ENCODE data around the gene APH1B.
A peak's percentile ranks its signal among the peaks of the same experiment; 100 is the strongest.

Gene APH1B

GRCh38 chr15:63254991-63255390 is 22.4 kb upstream of the APH1B start:
- no peak for DNase-seq

GRCh38 chr15:63255489-63255990 is 21.9 kb upstream of the APH1B start:
- peak; percentile 25 for DNase-seq

GRCh38 chr15:63256433-63257274 is 20.8 kb upstream of the APH1B start:
- no peak for DNase-seq

- DNase-seq, result no peak
Observed at GRCh38 chr15:63258658-63259057, 18.7 kb upstream of the APH1B start.

GRCh38 chr15:63260791-63261190 is 16.6 kb upstream of the APH1B start:
- DNase-seq, result no peak

GRCh38 chr15:63261311-63261710 is 16.1 kb upstream of the APH1B start:
- no peak for DNase-seq

GRCh38 chr15:63263519-63263918 is 13.9 kb upstream of the APH1B start:
- DNase-seq, result peak; percentile 12

GRCh38 chr15:63264688-63265293 is 12.6 kb upstream of the APH1B start:
- peak; percentile 62 for DNase-seq

- DNase-seq, result peak; percentile 66
Observed at GRCh38 chr15:63274427-63274826, 3.0 kb upstream of the APH1B start.

- peak; percentile 60 for DNase-seq
Observed at GRCh38 chr15:63276342-63277037, 915 bp upstream of the APH1B start.

GRCh38 chr15:63277893-63278456 is 570 bp downstream of the APH1B start:
- DNase-seq, result peak; percentile 83

GRCh38 chr15:63283126-63283525 is 5.7 kb downstream of the APH1B start:
- peak; percentile 27 for DNase-seq

- DNase-seq, result no peak
Observed at GRCh38 chr15:63284335-63284734, 6.9 kb downstream of the APH1B start.

- DNase-seq, result no peak
Observed at GRCh38 chr15:63287109-63287508, 9.7 kb downstream of the APH1B start.

- DNase-seq, result peak; percentile 35
Observed at GRCh38 chr15:63288342-63288741, 10.9 kb downstream of the APH1B start.

GRCh38 chr15:63288778-63289378 is 11.5 kb downstream of the APH1B start:
- DNase-seq, result peak; percentile 74

- no peak for DNase-seq
Observed at GRCh38 chr15:63291507-63291906, 14.1 kb downstream of the APH1B start.

GRCh38 chr15:63292241-63292640 is 14.8 kb downstream of the APH1B start:
- no peak for DNase-seq

GRCh38 chr15:63292771-63293170 is 15.4 kb downstream of the APH1B start:
- DNase-seq, result no peak

GRCh38 chr15:63294359-63294758 is 17.0 kb downstream of the APH1B start:
- DNase-seq, result no peak

GRCh38 chr15:63295341-63295740 is 17.9 kb downstream of the APH1B start:
- DNase-seq, result no peak

GRCh38 chr15:63296195-63296594 is 18.8 kb downstream of the APH1B start:
- peak; percentile 28 for DNase-seq

Data from NCI-H69 (cell line).